K562 (cell line): Measurements from ENCODE around the gene PNRC2. TPM values are rescaled to one million over a fixed set of nuclear protein-coding genes. Genes with fewer than 3 reads are reported as not detected.

Experiments used
- ATAC-seq: fragments of 200-7000 bp; cut with Tn5 transposase; 3 replicates; pipeline ENCODE4 v1.9.1; 2020; ENCODE audit warnings: moderate library complexity
- BruUV-seq: library from RNA; stranded (reverse); fragments of 400-500 nt; replicated peaks from 2 replicates; lab custom pipeline; 2021; lab: Mats Ljungman, UMichigan
- CTCF ChIA-PET: fragments of 300-600 bp; formaldehyde crosslinking; extraction: SDS; loops from one replicate; lab custom pipeline; 2021; ENCODE audit warnings: low intra/inter-chr PET ratio; lab: Yijun Ruan, JAX
- POLR2A ChIA-PET: fragments of 300-600, 350-650 bp; sonication (Branson Sonifier 250); formaldehyde crosslinking; extraction: SDS; loops from one replicate; lab custom pipeline; 2021; ENCODE audit warnings: antibody characterized with exemption, inconsistent platforms; lab: Yijun Ruan, JAX
- DNase-seq, 4 experiments: peaks; one replicate each; pipeline versions ENCODE4 v3.0.0 to v3.0.0-alpha.2; 2011 to 2018; ENCODE audit warnings: low spot score in 3 of 4, mixed read lengths in 3 of 4; ENCODE audit errors: extremely low read depth in 1 of 4
- FAIRE-seq: peaks from 2 replicates; lab custom pipeline; 2011; peaks lifted over from hg19 to GRCh38; lab: Jason Lieb, UNC
- H2AFZ ChIP-seq: 2 replicates; pipeline ENCODE4 v1.6.0; 2011; ENCODE audit warnings: low read depth, low read length, control low read depth, inconsistent platforms
- H3K27ac ChIP-seq: fragments of 200-600 bp; 3 replicates; pipeline ENCODE4 v1.8.0; 2011; ENCODE audit warnings: low read depth, mild to moderate bottlenecking, control low read depth, inconsistent platforms, low read length, moderate library complexity, mixed read lengths; ENCODE audit errors: extremely low read depth
- H3K27me3 ChIP-seq, 2 experiments: fragments of 300-600 bp in 1 of 2; 2 replicates in 1 of 2; 3 replicates in 1 of 2; pipeline versions ENCODE4 v1.6.0 to v1.8.0; 2011; ENCODE audit warnings: inconsistent platforms in 2 of 2, low read length in 2 of 2, mild to moderate bottlenecking in 1 of 2, mixed read lengths in 1 of 2, moderate library complexity in 1 of 2; ENCODE audit not compliant: control insufficient read depth in 2 of 2, insufficient read depth in 2 of 2
- H3K36me3 ChIP-seq: fragments of 300-600 bp; 3 replicates; pipeline ENCODE4 v1.8.0; 2011; ENCODE audit warnings: mild to moderate bottlenecking, low read length, inconsistent platforms; ENCODE audit not compliant: control insufficient read depth, insufficient read depth
- H3K4me1 ChIP-seq, 2 experiments: fragments of 200-600 bp in 1 of 2; replicated peaks in 1 of 2; 2 replicates in 1 of 2; 3 replicates in 1 of 2; pipeline versions ENCODE4 v1.5.1 to v1.8.0; 2011; ENCODE audit warnings: inconsistent platforms in 2 of 2, low read length in 2 of 2, mild to moderate bottlenecking in 1 of 2, mixed read lengths in 1 of 2, moderate library complexity in 1 of 2; ENCODE audit not compliant: control insufficient read depth in 2 of 2, insufficient read depth in 2 of 2
- H3K4me2 ChIP-seq: 2 replicates; pipeline ENCODE4 v1.6.1; 2011; ENCODE audit warnings: low read length, control low read depth, inconsistent platforms, mixed read lengths; ENCODE audit not compliant: insufficient read depth
- H3K4me3 ChIP-seq: fragments of 200-600 bp; sonication (generic), shearing (Covaris generic); 2 replicates; pipeline ENCODE4 v1.5.1; 2016; ENCODE audit warnings: control low read depth, inconsistent platforms
- H3K79me2 ChIP-seq: fragments of 200-600 bp; 3 replicates; pipeline ENCODE4 v1.8.0; 2011; ENCODE audit warnings: low read length, inconsistent platforms; ENCODE audit not compliant: control insufficient read depth, insufficient read depth
- H3K9ac ChIP-seq, 2 experiments: 2 replicates each; pipeline versions ENCODE4 v1.6.0 to v1.6.1; 2011; ENCODE audit warnings: low read depth in 2 of 2, low read length in 2 of 2, control low read depth in 1 of 2, inconsistent platforms in 1 of 2, mild to moderate bottlenecking in 1 of 2, mixed read lengths in 1 of 2; ENCODE audit not compliant: insufficient read depth in 1 of 2
- H3K9me1 ChIP-seq: one replicate; pipeline ENCODE4 v1.6.0; 2011; ENCODE audit warnings: inconsistent platforms, mild to moderate bottlenecking, low read length, moderate library complexity; ENCODE audit not compliant: control insufficient read depth, insufficient read depth
- H3K9me3 ChIP-seq: replicated peaks from 2 replicates; pipeline ENCODE4 v1.5.1; 2011; ENCODE audit warnings: low read depth, low read length, inconsistent platforms; ENCODE audit not compliant: control insufficient read depth, insufficient read depth
- H4K20me1 ChIP-seq: replicated peaks from 2 replicates; pipeline ENCODE4 v1.6.1; 2011; ENCODE audit warnings: low read length, inconsistent platforms, mixed read lengths; ENCODE audit not compliant: control insufficient read depth, insufficient read depth
- ATF1 ChIP-seq, 2 experiments: fragments of 450-650 bp in 1 of 2; IDR thresholded peaks; 2 replicates each; pipeline ENCODE4 v1.6.1; 2016; ENCODE audit warnings: missing compliant biosample characterization in 1 of 2, missing genetic modification characterization in 1 of 2
- ATF7 ChIP-seq: fragments of 450-650 bp; IDR thresholded peaks from 2 replicates; pipeline ENCODE4 v1.7.1; 2014; ENCODE audit warnings: mild to moderate bottlenecking, moderate library complexity
- CBX3 ChIP-seq, 2 experiments: IDR thresholded peaks; 1 replicate in 1 of 2; 2 replicates in 1 of 2; pipeline ENCODE4 v1.6.1; 2012; ENCODE audit warnings: inconsistent platforms in 2 of 2, low read length in 2 of 2, borderline replicate concordance in 1 of 2, control low read depth in 1 of 2
- CCNT2 ChIP-seq: IDR thresholded peaks from 2 replicates; pipeline ENCODE4 v1.6.1; 2011; ENCODE audit warnings: borderline replicate concordance, low read depth, mild to moderate bottlenecking, moderate library complexity, mixed read lengths, low read length; ENCODE audit not compliant: insufficient read length; ENCODE audit errors: extremely low read depth
- CXXC5 ChIP-seq: fragments of 250-450 bp; sonication (Bioruptor Pico); IDR thresholded peaks from 2 replicates; pipeline ENCODE4 v1.8.0; 2022; ENCODE audit warnings: inconsistent platforms, mild to moderate bottlenecking, moderate library complexity
- MAZ ChIP-seq, 2 experiments: fragments of 450-650 bp in 1 of 2; sonication (generic) in 1 of 2; formaldehyde crosslinking; IDR thresholded peaks in 1 of 2; conservative IDR thresholded peaks in 1 of 2; 2 replicates each; pipeline versions ENCODE4 v1.4.0 to v1.5.0; 2020; ENCODE audit warnings: mild to moderate bottlenecking in 1 of 2, missing genetic modification reagents in 1 of 2
- POLR2AphosphoS5 ChIP-seq: IDR thresholded peaks from 2 replicates; pipeline ENCODE4 v1.6.1; 2011; ENCODE audit warnings: mild to moderate bottlenecking, low read depth, low read length, moderate library complexity; ENCODE audit not compliant: control insufficient read depth, insufficient read depth
- RFX1 ChIP-seq: fragments of 450-650 bp; IDR thresholded peaks from 2 replicates; pipeline ENCODE4 v1.6.1; 2016; ENCODE audit warnings: mild to moderate bottlenecking, moderate library complexity
- SETDB1 ChIP-seq: IDR thresholded peaks from one replicate; pipeline ENCODE4 v1.6.1; 2012; ENCODE audit warnings: low read length, control low read depth, inconsistent platforms
- TARDBP ChIP-seq: fragments of 450-650 bp; IDR thresholded peaks from 2 replicates; pipeline ENCODE4 v1.6.1; 2016
- TEAD2 ChIP-seq: fragments of 450-650 bp; IDR thresholded peaks from 2 replicates; pipeline ENCODE4 v1.6.1; 2016; ENCODE audit warnings: missing genetic modification characterization, control low read depth, missing compliant biosample characterization
- ZNF134 ChIP-seq: fragments of 250-450 bp; sonication (Bioruptor Pico); conservative IDR thresholded peaks from 2 replicates; pipeline ENCODE4 v1.4.0; 2020
- ZNF197 ChIP-seq: fragments of 200-800 bp; sonication (Bioruptor generic); IDR thresholded peaks from 2 replicates; pipeline ENCODE4 v1.6.1; 2016; ENCODE audit warnings: low read depth, missing genetic modification characterization, missing compliant biosample characterization
- ZNF384 ChIP-seq: IDR thresholded peaks from 2 replicates; pipeline ENCODE4 v1.6.1; 2012; ENCODE audit warnings: low read depth, low read length, improper control_type of control experiment
- WGBS: fragments of 100-300 bp; shearing (Covaris generic); methylation state at CpG from one replicate; pipeline ENCODE4 v1.1.6; 2016; ENCODE audit warnings: low coverage, mixed read lengths; ENCODE audit not compliant: insufficient coverage; ENCODE audit errors: missing lambda C conversion rate; 5-methylcytosine and 5-hydroxymethylcytosine counted together
- in situ Hi-C: fragments of 300-500 bp; cut with MboI; formaldehyde crosslinking; loops from 4 replicates; pipeline ENCODE4 v1.15.0; 2018; ENCODE audit warnings: inconsistent platforms, mixed read lengths
- intact Hi-C: fragments of 100-400 bp; cut with micrococcal nuclease; formaldehyde crosslinking; loops from 2 replicates; pipeline ENCODE4 v1.14.2; 2022
- polyA plus RNA-seq, 8 experiments: library from polyadenylated mRNA; depleted of rRNA in 4 of 8; stranded (reverse) in 5 of 8; unstranded in 3 of 8; fragments of >200 nt; fragmentation: Nextera tagmentation in 2 of 8; fragmentation: Illumina TruSeq in 1 of 8; extraction: Ambion mirVana in 2 of 8; extraction: Trizol in 1 of 8; gene quantifications; 2 replicates each; pipeline versions ENCODE4 v1.2.1 to v1.2.3, GENCODE V29; 2011 to 2014; ENCODE audit warnings: inconsistent platforms in 1 of 8, missing spikeins in 1 of 8
- total RNA-seq, 7 experiments: library from RNA; depleted of rRNA in 6 of 7; stranded (reverse); fragments of >200 nt in 6 of 7; fragmentation: Illumina TruSeq in 2 of 7; extraction: Trizol in 2 of 7; gene quantifications; 2 replicates each; pipeline versions ENCODE4 v1.2.1 to v1.2.3, GENCODE V29; 2011 to 2021; ENCODE audit warnings: low replicate concordance in 1 of 7
- TF ChIP-seq, protein P1 (sequence below): sonication (generic); IDR thresholded peaks from 2 replicates; pipeline ENCODE4 v1.6.1; 2016

PNRC2 gene
- total and polyA plus RNA-seq, 9 of the 15 experiments (the other 6 are each of a cell fraction or from before 2014, with no cell fraction given), result 127 to 303 (median 203) TPM

GRCh38 chr1:23930270-23930669, 29.4 kb upstream of the PNRC2 start:
- H3K4me2 ChIP-seq, result no peak overlapping the region
- no peaks in the 10 kb centered on the region for H3K9me1 ChIP-seq
- DNase-seq, result peak in 2 of 4 experiments; percentile 6 to 7
- TF ChIP-seq CXXC5 (CRISPR knock-in tag) (no peak), CCNT2 (no peak), ATF7 (no peak), ZNF384 (peak; percentile 55; the same call in 1 of the 2 replicates)
- TF ChIP-seq, all 486 proteins: peak for 1
- in situ Hi-C loops, result no loop called here
- POLR2A ChIA-PET, result interaction anchor here (0.6 to 1.1 kb wide), 3 partner anchors 21 to 129 kb away, joined by 3 read pairs; no protein-coding TSS in a partner anchor
- H4K20me1 ChIP-seq, result no peaks in the 10 kb centered on the region
- ATAC-seq (no peak), FAIRE-seq (no peak)
- H3K79me2 ChIP-seq, result no peaks in the 10 kb centered on the region
- no peak overlapping the region for H3K4me3 ChIP-seq
- H3K9ac ChIP-seq, result no peak overlapping the region
- WGBS, result 37% methylated on average over 5 of the region's 5 CpGs
- H3K9me3 ChIP-seq, result no peaks in the 10 kb centered on the region
- BruUV-seq, result no TSS peak
- no peak overlapping the region for H2AFZ ChIP-seq
- intact Hi-C loops, result no loop called here
- H3K27ac ChIP-seq, result no peak overlapping the region
- peaks cover 0 to 3% of the 10 kb centered on the region in 2 experiments; a peak in 1 of 5 replicates for H3K4me1 ChIP-seq
- H3K36me3 ChIP-seq, result no peaks in the 10 kb centered on the region
- H3K27me3 ChIP-seq, result no peaks in the 10 kb centered on the region
- CTCF ChIA-PET, result no interaction called here

DNA sequence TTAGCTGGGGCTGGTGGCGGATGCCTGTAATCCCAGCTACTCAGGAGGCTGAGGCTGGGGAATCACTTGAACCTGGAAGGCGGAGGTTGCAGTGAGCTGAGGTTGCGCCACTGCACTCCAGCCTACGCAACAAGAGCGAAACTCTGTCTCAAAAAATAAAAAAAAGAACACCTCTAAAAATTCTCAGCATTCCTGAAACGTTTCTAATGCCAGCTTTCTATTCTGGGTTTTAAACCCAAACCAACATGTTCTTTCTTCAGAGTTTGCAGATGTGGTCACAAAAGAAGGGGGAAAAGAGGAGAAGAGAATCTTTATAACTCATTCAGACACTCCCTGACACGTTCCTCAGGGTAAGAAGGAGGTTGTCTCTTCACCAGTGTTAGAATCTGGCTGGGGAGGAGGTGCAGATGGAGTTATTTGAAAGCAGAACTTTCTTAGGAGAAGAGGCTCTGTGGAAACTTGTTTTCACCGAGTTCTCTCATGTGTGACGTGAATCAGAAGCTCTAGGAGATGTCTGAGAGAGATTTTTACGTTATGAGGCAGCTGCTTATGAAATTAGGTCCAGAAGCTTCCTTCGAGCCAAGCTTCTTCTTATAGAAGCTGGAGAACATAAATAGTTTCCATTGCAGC, 28.7 kb upstream of the PNRC2 start:
- in situ Hi-C loops, result no loop called here
- CTCF ChIA-PET, result no interaction called here
- peak in 1 of 4 experiments; percentile 4 for DNase-seq
- intact Hi-C loops, result no loop called here
- Histone ChIP-seq H3K9ac (no peak overlapping the region), H3K79me2 (no peaks in the 10 kb centered on the region), H3K27ac (no peak overlapping the region), H3K4me1 (peaks cover 0 to 3% of the 10 kb centered on the region in 2 experiments; a peak in 1 of 5 replicates), H4K20me1 (no peaks in the 10 kb centered on the region), H3K27me3 (no peaks in the 10 kb centered on the region), H3K4me3 (no peak overlapping the region), H3K4me2 (no peak overlapping the region), H3K36me3 (no peaks in the 10 kb centered on the region), H3K9me3 (no peaks in the 10 kb centered on the region), H2AFZ (peak overlapping the region; percentile 40; the same call in 1 of the 2 replicates), H3K9me1 (no peaks in the 10 kb centered on the region)
- no peak for FAIRE-seq
- no peak for ATAC-seq
- BruUV-seq, result no TSS peak
- 37% methylated on average over 11 of the region's 11 CpGs for WGBS
- POLR2A ChIA-PET, result interaction anchor here (0.9 to 1.0 kb wide), 2 partner anchors 9 to 29 kb away, joined by 3 to 4 read pairs; partner anchors contain the start of gene PNRC2
- no peak for TF ChIP-seq ZNF134 (CRISPR knock-in tag)
- TF ChIP-seq RFX1, result no peak
- no peak for TF ChIP-seq POLR2AphosphoS5
- no peak for TF ChIP-seq ZNF197 (CRISPR knock-in tag)
- no peak for TF ChIP-seq MAZ (CRISPR knock-in tag; conservative IDR thresholded peaks at IDR 0.05 in 1 of 2, IDR thresholded peaks at IDR 0.05 in 1 of 2)
- TF ChIP-seq, protein P1, sequence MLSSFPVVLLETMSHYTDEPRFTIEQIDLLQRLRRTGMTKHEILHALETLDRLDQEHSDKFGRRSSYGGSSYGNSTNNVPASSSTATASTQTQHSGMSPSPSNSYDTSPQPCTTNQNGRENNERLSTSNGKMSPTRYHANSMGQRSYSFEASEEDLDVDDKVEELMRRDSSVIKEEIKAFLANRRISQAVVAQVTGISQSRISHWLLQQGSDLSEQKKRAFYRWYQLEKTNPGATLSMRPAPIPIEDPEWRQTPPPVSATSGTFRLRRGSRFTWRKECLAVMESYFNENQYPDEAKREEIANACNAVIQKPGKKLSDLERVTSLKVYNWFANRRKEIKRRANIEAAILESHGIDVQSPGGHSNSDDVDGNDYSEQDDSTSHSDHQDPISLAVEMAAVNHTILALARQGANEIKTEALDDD, result no peak
- TF ChIP-seq TARDBP, result no peak
- TF ChIP-seq SETDB1, result no peak
- TF ChIP-seq CBX3 (IDR thresholded peaks at IDR 0.05; ENCODE audit: borderline replicate concordance in 1 of 2, low read length in 2 of 2), result no peak
- TF ChIP-seq TEAD2 (tag), result no peak
- TF ChIP-seq ATF1 (CRISPR knock-in tag; IDR thresholded peaks at IDR 0.05), result no peak
- no peak for TF ChIP-seq ATF1 (tag; IDR thresholded peaks at IDR 0.05)
